SJSA1 (cell line): Measurements from ENCODE around the gene YPEL1. TPM values are rescaled to one million over a fixed set of nuclear protein-coding genes. Genes with fewer than 3 reads are reported as not detected.
A peak's percentile ranks its signal among the peaks of the same experiment; 100 is the strongest.

ENCODE experiments used
- DNase-seq, 2 experiments: peaks; one replicate each; pipeline ENCODE4 v3.0.0-alpha.2; 2015 to 2020; ENCODE audit warnings: low spot score in 2 of 2, low read depth in 1 of 2
- H3K27ac ChIP-seq: fragments of 250-450 bp; sonication (Bioruptor Pico); 2 replicates; pipeline ENCODE4 v1.5.1; 2020; ENCODE audit warnings: mild to moderate bottlenecking, moderate library complexity
- H3K27me3 ChIP-seq: fragments of 250-450 bp; sonication (Bioruptor Pico); replicated peaks from 2 replicates; pipeline ENCODE4 v1.5.1; 2020; ENCODE audit warnings: mild to moderate bottlenecking, moderate library complexity
- H3K36me3 ChIP-seq: fragments of 250-450 bp; sonication (Bioruptor Pico); 2 replicates; pipeline ENCODE4 v1.5.1; 2020; ENCODE audit warnings: mild to moderate bottlenecking
- H3K4me1 ChIP-seq: fragments of 250-450 bp; sonication (Bioruptor Pico); replicated peaks from 2 replicates; pipeline ENCODE4 v1.6.1; 2021; ENCODE audit warnings: mild to moderate bottlenecking
- H3K4me3 ChIP-seq: fragments of 250-450 bp; sonication (Bioruptor Pico); 2 replicates; pipeline ENCODE4 v1.5.1; 2020; ENCODE audit warnings: mild to moderate bottlenecking
- H3K9me3 ChIP-seq: fragments of 250-450 bp; sonication (Bioruptor Pico); replicated peaks from 2 replicates; pipeline ENCODE4 v1.5.1; 2020; ENCODE audit warnings: mild to moderate bottlenecking
- total RNA-seq: library from RNA; depleted of rRNA; stranded (reverse); fragments of >200 nt; shearing (Covaris generic); gene quantifications from 2 replicates; pipeline ENCODE4 v1.2.3, GENCODE V29; 2014; rRNA removed

The YPEL1 gene
- total RNA-seq, result 1.0 and 1.2 TPM in 2 replicates

GRCh38 chr22:21735200-21736083 lies at the start of gene YPEL1:
TSS of gene YPEL1 (minus strand) at chr22:21735794. CDS start at chr22:21710744, 25,050 bp downstream.
- H3K27me3 ChIP-seq, result no peaks in the 10 kb centered on the region
- H3K4me1 ChIP-seq, result peaks cover 34% of the 10 kb centered on the region
- H3K4me3 ChIP-seq, result peak within 1 kb of the TSS; percentile 87
- H3K9me3 ChIP-seq, result peaks cover 4% of the 10 kb centered on the region
- peak in 1 of 2 experiments; percentile 83 for DNase-seq
- no peak within 1 kb of the TSS; the same call in 1 of the 2 replicates for H3K27ac ChIP-seq
- H3K36me3 ChIP-seq, result no peaks in the 10 kb centered on the region

DNA sequence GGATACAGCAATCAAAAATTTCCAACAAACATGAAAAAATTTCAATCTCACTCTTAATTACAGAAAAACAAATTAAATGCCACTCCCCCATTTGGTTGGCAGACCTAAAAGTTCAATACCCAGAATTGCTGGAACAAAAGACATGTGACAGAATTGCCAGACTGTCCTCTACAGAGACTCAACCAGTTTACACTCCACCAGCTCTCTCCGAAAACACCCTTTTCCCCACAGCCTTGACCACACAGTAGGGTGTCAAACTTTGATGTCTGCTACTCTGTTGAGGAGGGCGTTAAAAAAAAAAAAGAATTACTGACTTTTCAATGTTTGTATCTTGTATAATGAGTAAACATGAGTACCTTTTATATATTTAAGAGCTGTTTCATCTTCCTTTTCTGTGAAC lies 44.7 kb upstream of the YPEL1 start:
- Histone ChIP-seq H3K27ac (no peak overlapping the region), H3K36me3 (peaks cover 57% of the 10 kb centered on the region), H3K27me3 (no peaks in the 10 kb centered on the region), H3K9me3 (no peaks in the 10 kb centered on the region), H3K4me3 (no peak overlapping the region), H3K4me1 (no peaks in the 10 kb centered on the region; the same call in 1 of the 2 replicates)
- DNase-seq, result no peak

- Histone ChIP-seq H3K36me3 (peaks cover 55% of the 10 kb centered on the region), H3K4me1 (no peaks in the 10 kb centered on the region; the same call in 1 of the 2 replicates), H3K4me3 (no peak overlapping the region), H3K27ac (no peak overlapping the region), H3K9me3 (no peaks in the 10 kb centered on the region), H3K27me3 (no peaks in the 10 kb centered on the region)
- DNase-seq, result no peak
Measured at GRCh38 chr22:21779444-21779843, 43.9 kb upstream of the YPEL1 start.

DNA sequence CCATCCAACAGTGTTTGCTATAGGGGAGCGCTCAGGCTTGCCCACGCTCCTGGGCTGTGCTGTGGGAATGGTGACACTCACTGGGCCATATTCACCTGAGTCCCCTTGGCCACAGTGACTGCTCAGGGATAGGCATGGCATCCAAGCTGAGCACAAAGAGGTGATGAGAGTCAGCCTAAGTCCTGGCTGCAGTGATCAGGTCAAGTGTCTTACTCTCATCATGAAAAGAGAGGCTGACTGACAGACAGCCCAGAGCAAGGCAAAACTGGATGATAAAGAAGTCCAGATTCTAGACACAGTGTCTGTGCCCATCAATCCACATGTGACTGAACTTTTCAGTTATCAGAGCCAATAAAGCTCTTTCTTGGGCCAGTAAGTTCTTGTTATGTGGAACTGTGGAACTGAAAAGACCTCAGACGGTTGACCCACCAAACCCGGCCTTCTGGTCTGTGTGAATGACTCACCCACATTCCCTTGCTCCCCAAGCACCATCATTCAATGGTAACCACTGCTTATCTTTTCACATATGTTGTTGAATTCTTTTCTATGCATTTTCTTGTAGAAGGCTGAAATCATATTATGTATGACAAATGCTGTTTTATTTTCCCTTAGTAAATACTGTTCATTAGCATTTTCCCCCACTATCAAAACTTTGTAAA lies 43.2 kb upstream of the YPEL1 start:
- no peaks in the 10 kb centered on the region; the same call in 1 of the 2 replicates for H3K4me1 ChIP-seq
- no peaks in the 10 kb centered on the region for H3K9me3 ChIP-seq
- H3K27me3 ChIP-seq, result no peaks in the 10 kb centered on the region
- no peak overlapping the region for H3K27ac ChIP-seq
- no peak for DNase-seq
- no peak overlapping the region for H3K4me3 ChIP-seq
- H3K36me3 ChIP-seq, result peaks cover 55% of the 10 kb centered on the region

- Histone ChIP-seq H3K36me3 (peaks cover 81% of the 10 kb centered on the region), H3K4me3 (no peak overlapping the region), H3K27ac (no peak overlapping the region), H3K4me1 (no peaks in the 10 kb centered on the region), H3K9me3 (no peaks in the 10 kb centered on the region), H3K27me3 (no peaks in the 10 kb centered on the region)
- DNase-seq, result no peak
Measured at GRCh38 chr22:21771631-21771976, 36.0 kb upstream of the YPEL1 start.

- Histone ChIP-seq H3K9me3 (no peaks in the 10 kb centered on the region), H3K27me3 (no peaks in the 10 kb centered on the region), H3K27ac (no peak overlapping the region), H3K4me3 (no peak overlapping the region), H3K4me1 (no peaks in the 10 kb centered on the region), H3K36me3 (peaks cover 95% of the 10 kb centered on the region)
- DNase-seq, result no peak
Measured at GRCh38 chr22:21768435-21768834, 32.8 kb upstream of the YPEL1 start.

DNA sequence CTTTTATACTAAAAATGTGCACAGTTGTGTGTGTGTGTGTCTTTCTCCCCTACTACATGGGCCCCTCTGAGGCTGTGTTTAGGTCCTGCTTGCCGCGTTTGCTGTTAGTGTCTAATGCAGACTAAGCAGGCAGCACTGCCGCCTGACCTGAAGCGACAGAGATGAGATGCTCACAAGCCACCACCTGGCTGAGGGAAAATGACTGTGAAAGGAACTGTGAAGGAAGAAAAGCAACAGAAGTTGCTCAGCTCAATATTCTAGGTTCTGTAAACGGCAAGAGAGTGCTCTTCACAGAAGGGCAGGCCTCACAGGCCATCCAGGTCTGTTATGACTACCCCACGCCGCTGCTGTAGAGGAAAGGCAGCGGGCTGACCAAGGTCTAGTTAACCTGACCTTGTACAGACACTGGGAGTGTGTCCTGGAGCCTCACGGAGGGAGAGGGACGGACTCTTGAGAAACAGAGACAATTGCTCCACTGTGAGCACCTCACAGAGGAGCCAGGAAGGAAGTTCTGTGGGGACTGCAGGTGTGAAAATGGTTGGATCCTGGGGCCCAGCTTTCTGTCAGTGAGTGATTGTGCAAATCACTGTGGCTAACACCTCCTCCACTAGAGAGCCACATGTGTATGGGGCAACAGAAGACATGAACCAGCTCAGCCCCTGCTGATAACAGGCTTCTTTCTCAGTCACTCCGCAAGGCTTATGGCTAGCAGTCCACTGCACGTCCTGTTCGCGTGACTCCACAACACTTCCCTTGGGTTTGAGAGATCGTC lies 31.3 kb upstream of the YPEL1 start:
- peaks cover 95% of the 10 kb centered on the region for H3K36me3 ChIP-seq
- no peaks in the 10 kb centered on the region for H3K9me3 ChIP-seq

DNA sequence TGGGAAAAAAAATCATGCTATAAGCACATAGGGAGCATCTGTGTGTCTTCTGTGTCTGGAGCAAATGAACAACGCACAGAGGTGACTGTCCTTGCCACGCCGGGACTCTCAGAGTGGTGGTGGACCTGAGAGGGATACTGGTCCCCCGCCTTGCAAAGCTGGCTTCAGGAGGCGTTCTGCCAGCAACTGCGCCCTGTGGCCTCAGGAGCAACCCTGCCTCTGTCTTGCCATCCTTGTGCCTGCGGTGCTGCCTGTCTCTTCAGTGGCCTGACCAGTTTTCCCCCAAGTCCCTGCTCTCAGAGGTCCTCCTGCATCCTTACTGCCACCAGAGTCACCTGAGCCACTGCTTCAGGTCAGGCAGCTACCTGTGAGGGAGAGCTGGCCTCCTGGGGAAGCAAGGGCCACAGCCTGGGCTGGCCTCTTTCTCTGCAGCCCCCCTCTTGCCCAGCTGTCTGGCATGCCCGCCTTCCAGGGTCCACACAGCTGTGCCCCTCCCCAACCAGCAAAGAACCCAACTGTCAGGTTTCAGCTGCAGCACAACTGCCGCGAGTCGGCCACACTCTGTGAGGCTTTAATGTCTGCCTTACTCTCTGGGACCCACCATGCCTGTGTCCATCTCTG lies 30.4 kb upstream of the YPEL1 start:
- Histone ChIP-seq H3K27me3 (no peaks in the 10 kb centered on the region), H3K9me3 (no peaks in the 10 kb centered on the region), H3K36me3 (peaks cover 94% of the 10 kb centered on the region)

More for the DNA sequence above, 31.3 kb upstream of the YPEL1 start:
- Histone ChIP-seq H3K4me1 (peaks cover 3% of the 10 kb centered on the region; the same call in 1 of the 2 replicates), H3K4me3 (no peak overlapping the region), H3K27ac (no peak overlapping the region), H3K27me3 (no peaks in the 10 kb centered on the region)
- no peak for DNase-seq

GRCh38 chr22:21764038-21764804 lies 28.6 kb upstream of the YPEL1 start:
- no peak for DNase-seq
- Histone ChIP-seq H3K4me3 (no peak overlapping the region), H3K4me1 (peaks cover 17% of the 10 kb centered on the region), H3K9me3 (no peaks in the 10 kb centered on the region), H3K36me3 (peaks cover 76% of the 10 kb centered on the region), H3K27ac (no peak overlapping the region), H3K27me3 (no peaks in the 10 kb centered on the region)

More for the DNA sequence above, 30.4 kb upstream of the YPEL1 start:
- no peak for DNase-seq
- no peak overlapping the region for H3K27ac ChIP-seq
- H3K4me3 ChIP-seq, result no peak overlapping the region
- H3K4me1 ChIP-seq, result peaks cover 11% of the 10 kb centered on the region

DNA sequence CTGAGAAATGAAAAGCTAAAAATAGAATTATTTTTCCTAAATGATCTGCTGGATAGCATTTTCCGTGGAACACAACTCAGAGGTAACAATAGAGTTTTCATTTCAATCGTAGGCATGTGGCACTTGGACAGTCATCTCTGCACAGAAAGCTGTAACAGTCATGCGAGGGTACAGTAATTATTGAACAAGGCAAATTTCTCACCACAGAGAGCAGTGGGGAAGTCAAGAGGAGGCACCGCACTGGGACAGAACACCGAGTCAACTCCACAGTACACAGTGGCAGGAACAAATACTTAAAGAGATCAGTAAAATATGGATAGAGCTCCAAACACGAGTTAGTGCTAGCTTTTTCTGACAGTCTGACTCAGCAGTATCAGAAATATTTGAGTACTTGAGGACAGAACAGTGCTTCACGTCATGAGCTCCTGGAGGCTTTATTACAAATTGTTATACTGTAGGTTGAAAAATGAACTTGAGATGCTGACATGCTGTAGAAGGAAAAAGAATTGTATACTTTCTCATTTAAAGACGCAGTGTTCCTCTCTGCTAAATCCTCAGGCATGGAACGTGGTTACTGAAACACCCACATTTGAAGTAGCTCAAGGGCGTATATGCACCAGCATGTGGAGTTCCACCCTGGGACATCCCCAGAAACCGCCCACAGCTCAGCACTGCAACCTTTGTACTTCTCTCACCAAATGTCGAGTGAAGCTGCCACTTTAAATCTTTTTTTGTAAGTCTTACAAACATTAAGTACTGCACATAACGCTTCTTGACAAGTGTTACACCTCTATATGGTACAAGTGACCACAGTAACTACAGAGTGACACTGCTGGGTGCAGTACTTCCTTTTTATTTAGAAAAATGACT lies 27.4 kb upstream of the YPEL1 start:
- Histone ChIP-seq H3K4me3 (no peak overlapping the region), H3K9me3 (no peaks in the 10 kb centered on the region), H3K27me3 (no peaks in the 10 kb centered on the region), H3K27ac (no peak overlapping the region), H3K4me1 (peaks cover 17% of the 10 kb centered on the region), H3K36me3 (peaks cover 69% of the 10 kb centered on the region)
- DNase-seq, result no peak

- no peaks in the 10 kb centered on the region for H3K27me3 ChIP-seq
- H3K4me1 ChIP-seq, result peaks cover 17% of the 10 kb centered on the region
- peaks cover 63% of the 10 kb centered on the region for H3K36me3 ChIP-seq
- no peak overlapping the region for H3K4me3 ChIP-seq
- no peak overlapping the region for H3K27ac ChIP-seq
- DNase-seq, result no peak
- H3K9me3 ChIP-seq, result no peaks in the 10 kb centered on the region
Measured at GRCh38 chr22:21761994-21762680, 26.5 kb upstream of the YPEL1 start.

GRCh38 chr22:21761086-21761485 lies 25.5 kb upstream of the YPEL1 start:
- DNase-seq, result no peak
- Histone ChIP-seq H3K9me3 (no peaks in the 10 kb centered on the region), H3K4me3 (no peak overlapping the region), H3K4me1 (peaks cover 17% of the 10 kb centered on the region), H3K27ac (no peak overlapping the region), H3K27me3 (no peaks in the 10 kb centered on the region), H3K36me3 (peaks cover 53% of the 10 kb centered on the region)
